ENCODE results near the gene MEI1.

The MEI1 gene

DNA sequence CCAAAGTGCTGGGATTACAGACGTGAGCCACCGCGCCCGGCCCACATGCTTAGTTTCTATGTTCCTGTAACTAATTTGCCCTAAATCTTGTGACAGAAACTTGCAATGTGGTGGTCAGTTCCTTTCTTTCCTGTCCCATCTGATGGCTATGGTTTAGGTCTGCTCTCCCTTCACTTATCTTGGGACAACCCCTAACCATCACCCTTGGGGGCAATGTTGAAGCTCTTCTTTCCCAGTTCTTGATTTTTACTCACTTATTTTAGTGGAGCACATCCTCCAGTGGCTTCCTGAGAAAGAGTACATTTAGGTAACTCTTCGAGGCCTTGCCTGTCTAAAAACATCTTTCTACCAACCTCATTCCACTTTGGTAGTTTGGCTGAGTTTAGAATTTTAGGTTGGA is 140.9 kb downstream of the MEI1 start:
- DNase-seq (ENCODE audit: low read depth, low spot score), result no peak

DNA sequence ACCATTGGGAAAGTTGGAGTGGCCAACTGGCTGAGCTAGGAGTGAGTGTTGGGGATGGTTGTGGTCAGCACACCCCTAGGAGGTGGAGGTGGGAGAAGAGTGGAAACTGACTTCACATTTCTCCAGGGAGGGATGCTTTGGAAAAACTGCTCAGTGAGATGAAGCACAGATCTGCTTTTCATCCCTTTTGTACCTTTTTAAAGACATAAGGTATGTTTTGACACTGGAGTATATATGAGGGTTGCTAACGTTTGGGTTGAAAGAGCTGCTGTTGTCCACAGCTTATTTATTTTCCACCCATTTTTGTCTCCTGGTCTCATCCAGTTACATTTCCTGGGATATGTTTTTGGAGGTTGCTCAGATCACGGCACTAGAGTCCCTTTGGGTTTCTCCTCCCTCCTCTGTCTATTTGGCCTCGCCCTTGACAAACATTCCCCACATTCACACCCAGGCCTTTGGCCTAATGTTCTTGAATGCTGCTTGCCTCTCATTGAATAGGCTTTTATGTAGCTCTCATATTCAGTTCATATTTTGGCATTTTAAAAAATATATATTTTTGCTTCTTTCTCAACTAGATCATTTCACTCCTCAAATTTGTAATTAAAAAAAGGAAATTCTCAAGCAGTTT is 141.9 kb downstream of the MEI1 start:
- DNase-seq (ENCODE audit: low read depth, low spot score), result no peak

DNA sequence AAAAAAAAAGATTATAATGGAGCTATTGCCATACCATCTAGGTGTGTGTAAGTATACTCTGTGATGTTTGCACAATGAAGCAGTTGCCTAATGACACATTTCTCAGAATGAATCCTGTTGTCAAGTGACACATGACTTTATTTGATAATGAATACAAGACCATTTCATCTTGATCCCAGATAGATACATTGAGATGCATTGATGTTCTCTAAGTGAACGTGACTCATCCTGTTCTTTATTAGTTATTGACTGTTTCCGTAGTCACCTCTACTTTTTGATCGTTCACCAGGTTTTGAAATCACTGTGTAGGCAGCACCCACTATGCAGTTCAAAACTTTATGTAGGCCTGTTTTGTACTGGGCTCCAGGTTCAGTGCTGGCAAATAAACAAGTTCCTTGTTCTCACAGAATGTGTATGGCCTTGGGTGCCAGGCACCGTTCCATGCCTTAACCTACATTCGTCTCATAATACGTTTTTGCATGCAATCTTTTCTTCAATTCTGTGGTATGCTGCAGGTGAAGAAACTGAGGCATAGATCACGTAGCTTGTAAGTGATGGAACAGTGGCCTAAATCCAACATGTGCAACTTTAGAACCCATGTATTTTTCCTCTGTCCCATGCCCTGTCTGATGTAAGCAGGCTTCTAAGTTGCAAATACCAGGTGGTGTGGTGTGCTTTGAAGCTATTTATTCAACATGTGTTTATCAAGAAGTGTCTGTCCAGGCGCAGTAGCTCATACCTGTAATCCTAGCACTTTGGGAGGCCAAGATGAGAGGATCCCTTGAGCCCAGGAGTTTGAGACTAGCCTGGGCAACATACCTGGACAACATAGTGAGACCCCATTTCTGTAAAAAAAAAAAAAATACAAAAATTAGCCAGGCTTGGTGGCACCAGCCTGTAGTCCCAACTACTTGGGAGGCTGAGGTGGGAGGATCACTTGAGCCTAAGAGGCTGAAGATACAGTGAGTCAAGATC is 144.0 kb downstream of the MEI1 start:
- DNase-seq (ENCODE audit: low read depth, low spot score), result no peak

GRCh38 chr22:41844036-41844435 is 144.7 kb downstream of the MEI1 start:
- no peak for DNase-seq (ENCODE audit: low read depth, low spot score)

DNA sequence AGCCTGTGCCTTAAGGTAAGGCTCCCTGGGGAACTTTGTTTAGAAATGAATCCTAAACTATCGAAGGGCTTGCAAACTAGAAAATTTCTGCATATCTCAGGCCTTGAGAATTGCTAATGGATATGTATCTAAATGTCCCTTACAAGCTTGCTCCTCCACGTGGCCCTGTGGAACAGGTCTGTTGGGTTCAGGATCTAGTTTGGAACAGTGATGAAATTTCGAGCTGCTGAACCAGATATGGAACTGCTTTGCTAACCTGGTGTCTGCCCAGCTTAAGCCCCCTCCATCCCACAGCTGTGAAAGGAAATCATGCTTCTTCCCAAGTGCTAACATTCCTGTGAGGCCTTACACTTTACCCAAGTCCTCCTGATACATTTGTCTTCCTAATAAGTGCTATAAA is 145.2 kb downstream of the MEI1 start:
- DNase-seq (ENCODE audit: low read depth, low spot score), result no peak

DNA sequence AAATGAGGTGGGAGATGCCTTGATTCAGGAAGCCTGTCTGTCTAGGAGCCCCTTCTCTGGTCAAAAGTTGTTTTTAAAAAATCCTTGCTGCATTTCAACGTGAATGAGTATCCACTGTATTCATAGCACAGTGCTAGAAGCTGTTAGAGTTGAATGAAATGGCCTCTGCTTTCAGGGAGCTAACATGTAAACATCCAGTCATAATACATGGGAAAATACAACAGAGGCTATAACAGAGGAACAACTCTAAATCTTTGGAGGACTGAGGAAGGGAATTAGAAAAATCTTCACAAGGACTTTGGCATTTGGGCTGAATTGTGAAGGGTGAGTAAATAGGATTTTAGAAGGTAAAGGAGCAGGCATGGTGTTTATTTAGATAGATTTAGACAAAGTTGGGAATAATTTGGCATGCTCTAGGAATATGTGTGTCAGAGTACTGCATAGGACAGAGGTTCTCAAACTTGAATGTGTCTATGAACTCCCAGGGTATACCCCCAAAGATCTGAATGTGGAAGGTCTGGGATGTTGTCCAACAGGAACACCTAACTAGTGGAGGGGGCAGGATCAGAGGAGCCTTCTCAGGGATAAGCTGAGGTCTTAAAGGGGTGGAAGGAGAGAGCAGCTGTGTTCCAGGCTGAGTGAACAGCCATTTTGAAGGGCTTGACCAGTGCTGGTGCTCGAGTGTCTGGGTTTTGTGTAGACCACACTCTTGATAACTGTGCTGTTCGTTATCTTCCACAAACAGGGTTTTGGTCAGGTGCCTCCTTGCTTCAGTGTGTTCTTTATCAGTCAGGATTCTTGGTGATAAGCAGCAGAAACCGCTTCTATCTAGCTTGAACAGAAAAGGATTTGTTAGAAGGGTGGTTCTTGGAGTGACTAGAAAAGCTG is 146.3 kb downstream of the MEI1 start:
- DNase-seq (ENCODE audit: low read depth, low spot score), result no peak

GRCh38 chr22:41846268-41846987 is 147.1 kb downstream of the MEI1 start:
- DNase-seq (ENCODE audit: low read depth, low spot score), result no peak

DNA sequence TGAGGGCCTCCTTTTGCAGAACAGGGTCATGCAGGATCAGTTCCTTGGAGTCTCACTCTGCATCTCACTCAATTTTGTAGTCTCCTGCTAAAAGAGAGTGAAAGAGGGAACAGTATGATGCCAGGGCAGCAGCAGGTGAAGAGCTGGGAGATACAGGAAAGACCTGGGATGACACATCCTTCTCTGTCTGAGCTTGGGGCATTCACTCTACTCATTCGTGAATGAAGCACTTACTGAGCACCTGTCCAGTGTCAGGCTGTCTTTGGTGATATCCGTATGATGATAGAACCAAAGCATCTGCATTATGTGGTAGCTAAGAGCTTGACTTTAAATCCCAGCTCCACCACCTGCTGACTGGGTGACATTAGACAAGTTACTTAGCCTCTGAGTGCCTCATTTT is 148.0 kb downstream of the MEI1 start:
- no peak for DNase-seq (ENCODE audit: low read depth, low spot score)

DNA sequence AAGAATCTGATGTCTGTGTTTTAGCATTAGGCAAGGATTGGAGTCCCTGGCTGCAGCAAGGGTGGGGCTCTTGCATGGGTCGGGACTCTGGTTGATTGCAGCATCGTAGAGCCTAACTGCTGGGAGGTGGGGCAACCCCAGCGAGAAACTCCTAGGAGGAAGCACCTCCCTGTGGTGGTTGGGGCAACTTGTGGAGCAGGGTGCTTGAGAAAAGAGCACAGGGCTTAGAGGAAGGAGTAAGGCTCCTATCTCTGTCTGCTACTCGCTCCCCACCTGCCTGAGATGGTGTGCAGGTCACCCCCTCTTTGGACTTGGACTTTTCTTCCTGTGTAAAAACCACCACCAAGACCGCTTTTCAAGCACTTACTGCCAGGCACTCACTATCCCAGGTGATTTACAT is 149.2 kb downstream of the MEI1 start:
- DNase-seq (ENCODE audit: low read depth, low spot score), result no peak
